ENCODE data around the gene MIPEP.

Gene MIPEP

DNA sequence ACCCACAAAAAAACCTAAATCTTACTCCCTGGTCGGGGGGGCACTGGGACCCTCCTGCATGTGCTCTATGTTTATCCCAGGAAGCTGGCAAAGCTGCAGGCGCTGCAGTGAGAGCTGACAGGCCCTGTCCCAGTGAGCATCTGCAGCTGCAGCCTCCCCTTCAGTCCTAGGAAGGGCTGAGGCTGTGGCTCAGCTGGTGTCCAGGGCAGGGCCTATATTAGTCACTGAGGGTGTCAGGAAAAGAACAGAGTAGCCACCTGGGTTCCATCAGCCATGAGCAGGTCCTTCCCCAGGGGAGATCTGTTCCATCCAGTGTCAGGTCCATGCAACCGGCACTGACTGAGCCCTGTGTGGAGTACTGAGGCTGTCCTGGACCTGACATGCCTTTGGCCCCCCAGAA, 198.5 kb downstream of the MIPEP start:
- in situ Hi-C loops (cut with MboI; ENCODE audit: low sequenced_read_pairs): no loop called here

- in situ Hi-C loops (cut with MboI; ENCODE audit: low sequenced_read_pairs): no loop called here
These were observed 200.9 kb downstream of the MIPEP start for GRCh38 chr13:23688336-23688735.

DNA sequence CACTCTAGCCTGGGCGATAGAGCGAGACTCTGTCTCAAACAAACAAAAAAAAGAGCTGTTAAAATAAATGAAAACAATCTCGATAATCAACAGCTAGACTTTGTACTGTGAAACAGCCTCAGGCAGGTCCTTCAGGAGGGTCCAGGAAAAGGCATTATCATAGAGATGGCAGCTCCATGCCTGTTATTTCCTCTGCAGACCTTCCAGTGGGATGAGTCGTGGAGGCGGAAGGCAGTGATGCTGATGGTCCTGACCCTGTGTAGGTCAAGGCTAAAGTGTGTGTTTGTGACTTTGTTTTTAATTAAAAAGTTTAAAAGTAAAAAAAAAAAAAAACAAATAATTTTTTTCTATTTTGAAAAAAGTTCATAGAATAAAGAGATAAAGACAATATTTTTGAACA, 201.6 kb downstream of the MIPEP start:
- in situ Hi-C loops (cut with MboI; ENCODE audit: low sequenced_read_pairs): no loop called here

GRCh38 chr13:23686948-23687347, 202.3 kb downstream of the MIPEP start:
- in situ Hi-C loops (cut with MboI; ENCODE audit: low sequenced_read_pairs): no loop called here

DNA sequence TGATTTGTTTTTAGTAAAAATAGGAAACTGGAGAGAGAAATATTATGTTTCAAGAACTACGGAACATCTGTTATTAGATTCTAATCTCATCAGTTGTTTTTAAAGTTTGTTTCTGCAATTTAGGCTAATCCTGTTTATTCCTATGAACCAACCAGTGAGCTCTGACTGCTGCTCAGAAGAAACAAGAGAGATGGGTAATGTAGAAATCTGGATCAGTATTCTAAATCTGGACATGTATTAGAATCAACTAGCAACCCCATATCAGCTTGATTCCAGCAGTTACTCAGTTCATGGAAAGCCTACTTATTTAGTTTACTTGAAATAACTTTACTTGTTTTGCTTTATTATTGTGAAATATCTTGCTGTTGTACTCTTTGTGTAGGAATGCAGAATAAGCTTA, 203.8 kb downstream of the MIPEP start:
- in situ Hi-C loops (cut with MboI; ENCODE audit: low sequenced_read_pairs): no loop called here

GRCh38 chr13:23684647-23685046, 204.6 kb downstream of the MIPEP start:
- in situ Hi-C loops (cut with MboI; ENCODE audit: low sequenced_read_pairs): no loop called here

DNA sequence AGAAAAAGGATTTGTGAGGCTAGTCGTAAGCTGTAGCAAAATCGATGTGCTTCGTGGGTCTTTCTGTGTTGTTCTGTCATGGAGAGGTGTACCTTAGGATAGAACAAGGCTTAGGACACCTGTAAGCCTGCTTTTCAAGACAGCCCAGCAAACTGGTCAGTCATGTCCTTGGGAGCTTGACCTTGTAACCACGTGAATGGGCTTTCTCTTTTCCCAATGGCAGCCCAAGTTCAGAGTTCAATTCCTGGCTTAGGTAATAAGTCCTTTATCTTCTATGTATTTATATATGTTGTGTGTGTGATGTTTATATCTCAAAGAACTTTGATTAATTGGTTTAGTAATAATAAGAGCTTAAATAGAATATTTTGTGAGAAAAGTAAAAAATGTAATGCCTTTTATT, 206.1 kb downstream of the MIPEP start:
- in situ Hi-C loops (cut with MboI; ENCODE audit: low sequenced_read_pairs): no loop called here

DNA sequence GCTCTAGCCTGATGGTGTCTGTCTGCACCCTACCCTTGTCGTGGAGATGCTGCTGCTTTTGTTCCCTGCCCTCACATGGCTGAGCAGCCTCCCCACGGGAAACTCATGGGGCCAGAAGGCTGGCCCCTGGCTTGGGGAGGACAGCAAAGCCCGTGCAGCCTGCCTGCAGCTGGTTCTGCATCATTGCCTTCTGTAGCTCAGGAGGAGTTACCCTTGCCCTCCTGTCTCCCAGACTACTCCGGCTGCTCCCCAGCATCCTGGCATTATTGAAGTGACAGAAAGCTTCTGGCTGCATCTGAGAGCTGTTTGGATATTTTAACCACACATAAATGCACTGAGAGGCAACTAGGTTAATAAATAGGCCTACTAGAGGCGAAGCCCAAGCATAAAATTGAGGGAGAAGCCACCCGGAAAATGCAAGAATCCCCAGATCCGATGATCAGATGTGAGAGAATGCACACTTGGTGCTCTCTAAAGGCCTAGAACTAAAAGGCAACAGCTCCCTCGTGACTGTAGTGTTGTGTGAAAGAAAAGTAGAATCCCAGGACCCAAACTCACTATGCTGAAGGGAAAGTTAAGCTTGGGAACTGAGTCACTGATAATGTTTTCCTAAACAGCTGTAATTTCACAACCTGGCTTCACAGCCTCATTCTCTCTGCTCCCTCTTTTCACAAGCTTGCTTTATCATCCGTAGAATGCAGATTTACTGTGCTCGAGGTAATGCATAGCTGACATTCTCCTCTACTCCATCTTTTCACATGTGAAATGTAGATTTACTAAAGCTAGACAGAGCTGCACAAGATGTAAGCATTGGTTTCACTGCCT, 208.1 kb downstream of the MIPEP start:
- in situ Hi-C loops (cut with MboI; ENCODE audit: low sequenced_read_pairs): no loop called here

All from HL-60/S4 treated with phorbol 12-myristate 13-acetate at 8.2 ng/mL for 4 days and 3 days (cell line).